Cerebellar cortex (tissue), 1 donor: ENCODE measurements around the gene RBMS1.

Experiments
- DNase-seq: peaks from one replicate; pipeline ENCODE4 v3.0.0-alpha.2; 2015; ENCODE audit warnings: low spot score

Gene RBMS1

DNA sequence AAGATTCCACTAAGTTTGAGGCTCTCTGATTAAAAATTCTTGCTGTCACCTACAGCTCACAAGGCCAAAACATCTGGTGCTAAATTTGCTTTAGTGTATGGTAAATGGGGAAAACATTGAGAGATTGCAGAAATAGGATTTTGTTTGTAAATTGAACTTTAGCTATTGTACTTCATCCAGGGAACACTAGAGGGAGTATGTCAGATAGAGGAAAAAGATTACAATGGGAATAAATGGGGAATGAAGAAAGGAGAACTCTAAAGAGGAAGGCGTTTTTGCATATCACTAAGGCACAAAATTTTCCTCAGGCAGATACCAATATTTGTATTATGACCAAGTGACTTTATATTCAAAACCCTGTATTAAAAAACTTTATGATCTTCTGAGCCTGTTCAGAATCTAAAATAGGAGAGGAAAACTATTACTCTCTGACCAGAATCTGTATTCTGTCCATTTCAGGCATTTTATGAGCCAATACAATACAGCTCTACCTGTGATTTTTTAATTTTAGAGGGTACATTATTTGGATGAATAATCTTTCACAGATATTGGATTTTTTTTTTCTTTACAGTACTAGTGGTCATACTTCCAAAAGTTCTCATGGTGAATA, 241.2 kb downstream of the RBMS1 start:
- peak; percentile 29 for DNase-seq

DNA sequence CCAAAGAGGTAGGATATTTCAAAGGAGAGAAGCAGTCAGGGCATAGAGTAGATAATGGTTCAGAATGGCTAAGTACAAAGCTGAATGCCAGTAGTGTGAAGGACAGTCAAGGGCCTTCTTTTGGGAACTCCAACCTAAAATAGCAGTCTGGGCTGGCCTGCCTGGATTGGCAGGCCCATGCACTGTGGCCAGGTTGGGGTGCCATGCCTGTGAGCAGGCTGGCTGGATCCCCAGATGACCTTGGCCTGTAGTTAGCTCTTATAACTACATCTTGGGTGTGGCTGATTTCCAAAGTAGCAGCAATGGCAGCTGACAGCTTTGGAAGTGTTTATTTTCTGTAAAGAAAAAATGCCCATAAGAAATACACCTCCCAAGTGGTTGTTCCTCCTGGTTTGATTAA, 242.0 kb downstream of the RBMS1 start:
- no peak for DNase-seq

DNA sequence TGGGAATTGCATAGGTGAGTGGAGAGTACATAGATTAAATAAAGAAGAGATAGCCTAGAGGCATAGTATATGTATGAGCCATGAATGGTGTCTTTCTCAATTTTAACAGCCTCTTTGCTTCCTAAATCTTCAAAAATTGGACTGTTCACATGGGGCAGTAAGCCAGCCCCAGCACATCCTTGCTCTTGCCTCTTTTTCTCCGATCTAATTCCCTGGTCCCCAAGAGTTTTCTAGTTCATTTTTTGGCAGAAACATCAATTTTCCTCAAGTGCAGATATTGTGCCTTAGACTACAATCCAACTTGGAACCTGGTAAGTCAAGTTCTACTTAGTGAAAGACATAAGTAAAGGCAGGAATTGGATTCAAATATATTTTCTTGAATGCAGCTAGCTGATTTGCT, 243.7 kb downstream of the RBMS1 start:
- no peak for DNase-seq

DNA sequence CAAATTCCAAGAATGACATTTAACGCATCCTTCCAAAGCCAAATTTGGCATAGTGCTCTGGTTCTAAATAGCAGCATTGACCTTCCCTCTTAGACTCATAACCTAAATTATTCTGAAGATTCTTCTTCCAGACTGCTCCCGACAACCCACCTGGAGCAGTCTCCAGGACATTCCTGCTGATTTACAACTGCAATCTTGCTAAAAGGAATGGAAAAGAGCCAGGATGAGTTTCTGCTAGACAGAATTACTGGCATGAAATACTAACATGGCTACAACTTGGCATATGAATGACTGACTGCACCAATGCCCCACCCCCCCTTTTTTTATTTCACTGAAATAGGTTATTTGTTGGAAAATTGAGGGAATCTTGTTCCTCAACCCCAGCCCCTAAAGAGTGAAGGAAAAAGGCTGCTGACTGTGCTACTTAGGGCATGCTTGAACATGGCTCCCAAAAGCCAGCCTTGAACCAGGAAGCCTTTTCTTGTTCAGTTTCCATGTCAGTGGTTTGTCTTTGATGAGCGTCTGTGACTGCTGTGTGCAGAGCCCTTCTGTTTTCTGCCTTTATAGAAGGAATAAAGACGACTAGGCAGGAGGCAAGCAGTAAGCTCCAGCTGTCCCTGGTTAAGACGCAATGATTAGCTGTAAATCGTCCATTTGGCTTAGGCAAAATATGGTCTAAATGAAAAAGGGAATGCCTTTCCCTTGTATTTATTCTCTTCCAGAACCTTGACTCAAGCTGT, 246.1 kb downstream of the RBMS1 start:
- DNase-seq: peak; percentile 19

DNA sequence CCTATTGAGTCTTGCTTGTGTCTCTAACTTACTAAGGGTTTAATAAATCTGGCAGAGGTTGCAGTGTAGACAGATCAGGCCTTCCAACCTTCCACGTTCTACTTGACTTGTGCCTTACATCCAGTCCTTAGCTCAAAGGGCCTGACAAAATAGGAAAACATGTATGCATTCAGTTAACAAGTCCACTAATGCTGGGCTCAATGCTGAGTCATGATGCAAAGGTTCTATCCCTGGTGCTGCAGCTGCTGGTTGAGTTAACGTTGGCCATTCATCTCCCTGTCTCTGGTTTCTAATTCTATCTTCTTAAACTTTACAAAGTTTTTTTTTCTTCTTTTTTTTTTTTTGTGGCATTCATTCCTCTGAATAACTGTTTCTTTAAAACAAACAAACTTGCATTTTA, 247.3 kb downstream of the RBMS1 start:
- DNase-seq: no peak

DNA sequence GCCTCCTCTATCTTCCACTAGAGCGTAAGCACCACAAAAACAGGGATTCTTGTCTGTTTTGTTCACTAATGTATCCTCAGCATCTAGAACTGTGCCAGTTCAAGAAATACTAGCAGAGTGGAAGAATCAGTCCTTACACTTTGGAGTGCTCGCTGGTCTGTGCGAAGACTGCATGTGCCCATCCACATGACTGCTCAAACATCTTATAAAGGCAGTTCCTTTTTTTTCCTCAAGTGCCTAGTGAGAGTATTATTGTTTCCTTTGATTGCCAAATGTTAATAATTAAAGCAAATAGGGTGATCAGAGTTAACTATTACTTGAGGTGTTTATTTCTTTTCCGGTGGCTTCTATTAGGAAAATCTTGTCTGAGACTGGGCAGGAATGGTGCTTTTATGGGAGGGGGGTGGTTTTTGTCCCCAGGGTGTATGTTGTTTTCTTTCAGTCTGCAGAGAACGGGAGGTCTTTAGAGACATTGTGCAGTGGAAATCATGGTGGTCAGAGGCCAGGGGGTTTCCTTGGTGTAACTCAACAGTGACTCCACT, 247.9 kb downstream of the RBMS1 start:
- no peak for DNase-seq

DNA sequence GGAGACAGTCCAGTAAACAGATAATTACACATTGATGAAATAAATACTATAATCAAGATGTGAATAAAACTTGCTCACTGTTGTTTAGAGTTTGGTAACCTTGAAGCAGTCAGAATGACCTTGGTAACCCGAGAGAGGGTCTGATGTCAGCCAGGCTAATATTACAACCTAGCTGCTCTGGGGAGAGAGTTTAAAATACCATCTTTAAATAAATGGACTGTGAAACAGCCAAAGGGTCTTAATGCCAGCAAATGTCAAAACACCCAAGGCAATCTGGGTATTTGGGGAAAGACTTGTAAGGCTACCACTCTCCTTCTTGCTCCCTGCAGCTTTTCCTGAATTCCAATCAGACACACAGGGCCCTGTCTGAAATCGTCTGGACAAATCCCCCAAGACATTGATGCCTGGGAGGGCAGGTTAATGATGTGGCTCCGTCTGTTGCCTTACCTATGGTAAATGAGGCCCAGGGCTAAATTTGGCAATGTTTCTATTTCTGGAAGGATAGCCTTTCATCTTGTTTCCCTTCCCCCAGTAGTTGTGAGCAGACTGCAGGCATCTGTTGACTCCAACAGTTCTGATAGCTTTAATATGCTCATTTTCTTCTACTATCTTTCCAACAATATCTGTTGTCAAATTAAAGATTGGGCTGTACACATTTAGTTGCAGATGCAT, 250.6 kb downstream of the RBMS1 start:
- DNase-seq: no peak

DNA sequence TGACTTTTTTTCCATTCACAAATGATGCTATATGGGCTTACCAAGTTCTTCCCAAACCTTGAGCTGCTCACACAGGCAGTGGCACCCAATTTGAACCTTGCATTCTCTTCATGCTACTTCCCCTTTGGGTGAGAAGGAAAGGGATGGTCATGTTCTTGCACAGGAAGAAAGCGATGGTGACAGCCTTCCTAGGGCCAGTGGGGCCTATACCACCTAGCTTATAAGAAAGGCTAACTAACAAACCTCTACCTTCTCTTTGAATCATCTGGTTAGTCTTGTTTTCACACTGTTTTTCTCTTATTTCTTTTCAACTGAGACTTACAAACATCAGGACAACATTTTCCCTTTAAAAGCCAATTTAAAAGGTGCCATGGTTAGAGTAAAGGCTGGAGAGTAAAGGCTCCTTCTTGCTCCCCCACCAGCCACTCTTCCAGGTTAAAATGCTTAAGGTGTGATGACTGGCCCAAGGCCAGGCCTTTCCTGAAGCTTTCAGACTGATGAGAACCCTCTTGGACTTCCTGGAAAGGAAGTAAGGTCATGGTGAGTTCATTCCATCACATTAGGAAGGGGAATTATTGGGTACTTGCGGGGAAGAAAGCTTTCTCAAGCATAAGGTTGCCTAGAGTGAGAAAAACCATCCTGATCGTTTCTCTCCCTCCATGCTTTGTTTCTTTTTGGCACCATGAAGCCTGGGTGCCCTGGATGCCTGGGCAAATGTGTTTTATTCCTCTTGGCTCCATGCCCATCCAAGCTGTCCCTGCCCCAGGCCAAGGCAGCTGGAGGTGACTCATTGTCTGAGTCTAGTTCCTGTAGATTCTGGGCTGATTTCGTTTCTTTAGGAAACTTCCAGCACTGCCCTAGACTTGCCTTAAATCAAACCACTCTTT, 252.1 kb downstream of the RBMS1 start:
- no peak for DNase-seq

DNA sequence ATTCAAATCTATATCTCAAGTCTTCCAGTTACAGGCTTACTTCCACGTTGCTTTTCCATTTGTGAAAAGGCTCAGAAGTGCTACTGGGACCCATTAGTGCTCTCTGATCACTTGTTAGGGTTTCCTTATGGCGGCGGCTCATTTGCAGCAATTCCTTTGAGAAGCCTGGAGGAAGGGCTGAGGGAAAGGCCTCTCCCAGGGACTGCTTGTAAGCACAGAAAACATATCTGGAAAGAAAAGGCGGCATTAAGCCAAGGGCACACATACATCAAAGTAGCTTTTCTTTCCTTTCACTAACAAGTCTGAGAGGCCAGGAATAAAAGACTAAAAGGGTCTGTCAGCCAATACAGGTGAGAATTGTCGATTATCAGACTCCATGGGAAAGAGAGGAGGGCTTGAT, 254.2 kb downstream of the RBMS1 start:
- no peak for DNase-seq

DNA sequence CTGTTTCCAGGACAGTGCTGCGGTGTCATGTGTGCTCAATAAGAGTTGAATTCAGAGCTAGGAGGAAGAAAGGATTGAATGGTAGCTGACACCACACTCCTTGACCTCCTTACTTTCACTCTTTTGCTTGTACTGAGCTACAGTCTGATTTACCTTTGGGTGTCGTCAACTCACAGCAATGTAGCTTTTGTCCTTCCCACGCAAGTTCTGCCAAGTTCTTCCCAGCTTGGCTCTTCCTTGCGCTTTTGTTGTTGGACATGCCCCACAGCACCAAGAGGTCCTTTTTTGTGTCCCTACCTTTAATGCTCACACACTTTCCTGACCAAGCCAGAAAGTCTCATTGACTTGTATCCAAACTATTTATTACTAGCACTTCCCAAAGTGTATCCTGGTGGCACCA, 255.2 kb downstream of the RBMS1 start:
- DNase-seq: no peak

DNA sequence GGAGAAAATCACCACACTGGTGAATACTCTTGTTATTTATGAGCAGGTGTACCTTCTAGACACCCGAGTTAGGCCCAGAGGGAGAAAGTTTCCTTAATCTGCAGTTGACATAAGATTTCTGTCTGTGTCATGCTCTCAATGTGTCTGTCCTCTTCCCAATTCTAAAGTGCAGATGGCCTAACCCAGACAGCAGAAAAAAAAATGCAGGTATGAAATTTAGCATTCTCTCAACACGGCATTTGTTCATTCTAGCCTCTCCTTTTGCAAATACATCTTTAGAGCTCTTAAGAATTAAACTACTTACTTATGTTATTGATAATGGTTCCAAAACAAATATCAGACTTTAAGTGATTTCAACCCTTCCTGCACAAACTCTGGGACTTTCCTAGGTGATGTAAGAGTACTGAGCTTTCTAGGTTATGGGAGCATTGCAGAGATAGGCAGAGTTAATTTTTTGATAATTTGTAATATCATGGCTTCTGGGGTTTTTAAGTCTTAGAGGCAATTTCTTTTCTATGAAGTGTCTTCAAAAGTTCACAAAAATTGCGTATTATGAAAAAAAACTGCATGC, 260.6 kb downstream of the RBMS1 start:
- no peak for DNase-seq

DNA sequence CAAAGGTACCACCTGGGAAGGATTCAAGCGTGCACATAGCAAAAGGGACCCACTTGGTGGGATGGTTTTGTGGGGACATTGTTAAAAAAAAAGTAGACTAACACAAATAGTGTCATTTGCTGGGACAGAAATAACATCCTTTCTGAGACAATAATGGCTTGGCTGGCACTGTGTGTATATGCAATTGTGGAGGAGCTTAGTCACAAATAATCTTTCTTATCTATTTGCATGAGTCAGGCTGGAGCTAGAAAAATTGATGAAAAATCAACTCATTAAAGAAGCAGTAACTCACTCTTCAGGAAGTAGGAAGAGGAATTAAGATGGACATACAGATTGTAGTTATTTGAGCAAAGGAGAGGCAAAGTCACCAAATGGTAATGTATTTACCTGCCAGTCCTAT, 264.0 kb downstream of the RBMS1 start:
- no peak for DNase-seq

DNA sequence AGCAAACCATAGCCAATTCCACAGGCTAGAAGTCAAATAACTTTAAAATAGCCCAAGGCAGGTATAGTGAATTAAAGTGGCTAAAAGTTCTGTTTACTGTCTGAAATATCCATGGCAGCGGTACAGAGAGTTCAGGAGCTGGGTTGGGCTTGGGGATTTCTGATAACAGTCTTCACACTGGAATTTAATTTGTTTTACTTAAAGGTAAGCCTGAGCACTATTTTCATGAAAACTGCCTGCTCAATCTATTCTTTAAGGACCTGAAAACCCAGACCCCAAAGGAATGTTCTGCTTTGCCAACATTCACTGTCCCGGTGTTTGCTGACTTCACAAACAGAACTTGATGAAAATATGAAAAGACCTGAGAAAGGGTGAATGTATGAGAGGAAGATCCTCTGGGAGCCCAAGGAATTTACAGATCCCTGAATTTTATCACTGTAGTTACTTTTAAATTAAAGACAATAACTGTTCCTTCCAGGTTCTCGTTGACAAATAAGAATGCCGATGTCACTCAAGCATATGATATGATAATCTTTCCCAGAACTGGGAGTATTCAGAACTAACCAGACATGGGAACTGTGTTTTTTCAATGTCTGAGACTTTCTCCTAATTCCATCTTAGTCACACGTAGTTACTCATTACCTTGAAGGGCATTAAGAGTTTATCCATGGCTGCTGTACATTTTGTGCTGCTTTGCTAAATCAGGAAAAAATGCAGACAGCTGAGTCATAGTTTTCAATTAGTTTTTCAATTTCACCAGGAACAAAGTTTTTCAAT, 265.3 kb downstream of the RBMS1 start:
- DNase-seq: no peak

DNA sequence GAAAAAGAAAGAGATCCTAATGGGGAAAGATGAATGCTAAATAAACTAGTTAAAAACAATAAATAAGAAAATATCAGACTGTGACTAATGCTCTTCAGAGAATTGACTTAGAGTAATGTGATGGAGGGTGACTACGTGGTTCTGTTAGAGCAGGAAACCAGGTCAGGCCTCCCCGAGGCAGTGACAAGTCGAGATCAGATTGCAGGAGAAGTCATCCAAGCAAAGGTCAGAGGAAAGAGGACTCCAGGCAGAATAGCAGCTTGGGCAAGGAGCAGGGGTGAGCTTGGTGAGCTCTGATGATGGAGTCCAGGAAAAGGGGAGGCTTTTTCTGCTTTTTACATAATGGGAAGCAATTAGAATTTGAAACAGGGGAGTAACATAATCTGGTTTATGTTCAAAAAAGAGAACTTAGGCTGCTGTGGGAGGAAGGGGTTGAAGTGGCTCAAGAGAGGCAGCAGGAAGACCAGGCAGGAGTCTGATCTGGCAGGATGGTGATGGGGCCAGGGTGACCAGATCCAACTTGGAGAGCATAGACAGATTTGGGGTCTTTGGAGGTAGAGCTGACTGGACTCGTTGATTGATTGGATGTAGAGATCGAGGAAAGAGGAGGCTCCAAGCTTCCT, 266.2 kb downstream of the RBMS1 start:
- DNase-seq: no peak

DNA sequence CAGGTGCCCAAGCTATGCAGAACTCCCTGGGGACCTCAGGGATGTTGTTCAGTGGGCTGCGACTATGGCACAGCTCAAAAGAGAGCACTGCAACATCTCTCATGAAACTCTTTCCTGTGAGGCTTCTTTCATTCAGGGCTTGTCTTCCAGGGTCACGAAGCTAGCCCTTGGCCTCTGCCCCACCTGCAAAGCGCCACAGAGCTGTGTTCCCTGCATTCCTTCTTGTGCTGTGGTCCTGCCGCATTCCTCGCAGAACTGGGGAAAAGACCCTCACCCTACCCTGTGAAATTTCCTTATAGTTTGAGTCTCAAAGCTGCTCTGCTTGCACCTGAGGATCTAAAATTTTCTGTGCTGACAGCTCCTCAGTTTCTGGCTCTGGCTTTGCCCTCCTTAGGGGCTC, 267.2 kb downstream of the RBMS1 start:
- no peak for DNase-seq

DNA sequence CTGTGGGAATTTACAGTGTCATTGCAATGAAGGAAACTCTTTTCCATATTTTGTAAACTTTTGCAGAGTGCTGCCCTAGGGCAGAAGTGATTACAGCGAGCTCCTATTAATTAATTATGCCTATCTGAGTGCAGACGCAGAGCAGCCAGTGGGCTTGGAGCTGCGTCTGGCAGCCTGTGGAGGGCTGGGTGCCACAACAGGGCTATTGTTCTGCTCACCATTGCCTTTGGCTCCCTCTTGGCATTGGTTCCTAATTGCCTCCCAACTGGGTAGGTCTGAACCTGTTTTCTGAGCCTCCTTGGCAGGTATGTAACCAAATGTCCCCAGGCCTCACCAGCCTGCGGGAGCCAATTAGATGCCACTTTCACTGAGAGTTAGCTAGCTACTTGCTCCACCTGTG, 267.9 kb downstream of the RBMS1 start:
- DNase-seq: no peak

DNA sequence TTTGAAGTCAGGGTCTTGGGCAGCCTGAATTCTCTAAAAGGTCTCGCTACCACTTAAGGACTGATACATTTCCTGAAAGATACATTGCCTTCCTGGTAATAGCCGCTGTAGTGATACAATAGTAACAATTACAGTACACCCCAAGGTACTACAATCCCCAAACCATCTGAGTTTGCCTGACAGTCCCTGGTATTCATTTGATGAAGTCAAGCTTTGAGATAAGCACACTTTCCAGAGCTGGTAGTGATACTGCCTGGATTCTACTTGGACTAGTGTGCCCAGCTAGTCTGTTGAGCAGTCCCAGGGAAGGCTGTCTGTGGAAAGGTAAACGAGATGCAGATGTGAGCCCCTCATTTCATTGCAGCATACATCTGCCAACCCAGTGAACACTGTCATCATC, 269.1 kb downstream of the RBMS1 start:
- no peak for DNase-seq

DNA sequence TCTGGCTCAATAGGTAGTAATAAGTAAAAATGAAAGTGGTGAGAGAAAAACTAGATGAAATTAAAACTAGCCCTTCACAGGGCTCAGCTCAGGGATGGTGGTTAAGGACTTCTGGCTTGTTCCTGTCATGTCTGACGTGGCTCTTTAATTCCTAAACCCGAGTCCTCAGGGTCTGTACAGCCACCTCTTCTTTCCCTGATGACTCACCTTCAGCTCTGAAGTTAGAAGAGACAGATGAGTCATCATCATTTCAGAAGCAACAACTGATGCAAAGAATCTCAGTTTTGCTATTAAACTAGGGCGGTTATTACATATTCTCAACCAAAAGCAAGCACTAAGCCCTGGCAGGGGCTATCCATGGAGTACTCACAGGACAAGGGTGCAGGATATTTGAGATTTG, 269.5 kb downstream of the RBMS1 start:
- no peak for DNase-seq

DNA sequence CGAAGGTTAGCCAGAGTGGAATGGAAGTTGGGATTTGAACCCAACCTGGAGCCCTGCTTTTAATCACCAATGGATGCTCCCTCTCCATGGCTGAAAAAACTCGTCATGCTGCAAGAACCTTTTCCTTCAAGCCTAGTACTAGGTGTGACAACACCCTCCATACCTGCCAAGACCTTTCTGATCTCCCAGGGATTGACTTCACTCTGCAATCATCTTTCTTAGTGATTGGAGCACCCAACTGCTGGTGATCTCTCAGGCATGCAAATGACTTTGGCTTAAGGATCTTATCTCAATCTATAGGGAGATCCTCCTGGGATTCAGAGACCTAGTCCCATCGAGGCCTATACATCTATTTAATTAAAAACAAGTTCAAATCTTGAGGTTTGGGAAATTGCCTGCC, 270.0 kb downstream of the RBMS1 start:
- no peak for DNase-seq

DNA sequence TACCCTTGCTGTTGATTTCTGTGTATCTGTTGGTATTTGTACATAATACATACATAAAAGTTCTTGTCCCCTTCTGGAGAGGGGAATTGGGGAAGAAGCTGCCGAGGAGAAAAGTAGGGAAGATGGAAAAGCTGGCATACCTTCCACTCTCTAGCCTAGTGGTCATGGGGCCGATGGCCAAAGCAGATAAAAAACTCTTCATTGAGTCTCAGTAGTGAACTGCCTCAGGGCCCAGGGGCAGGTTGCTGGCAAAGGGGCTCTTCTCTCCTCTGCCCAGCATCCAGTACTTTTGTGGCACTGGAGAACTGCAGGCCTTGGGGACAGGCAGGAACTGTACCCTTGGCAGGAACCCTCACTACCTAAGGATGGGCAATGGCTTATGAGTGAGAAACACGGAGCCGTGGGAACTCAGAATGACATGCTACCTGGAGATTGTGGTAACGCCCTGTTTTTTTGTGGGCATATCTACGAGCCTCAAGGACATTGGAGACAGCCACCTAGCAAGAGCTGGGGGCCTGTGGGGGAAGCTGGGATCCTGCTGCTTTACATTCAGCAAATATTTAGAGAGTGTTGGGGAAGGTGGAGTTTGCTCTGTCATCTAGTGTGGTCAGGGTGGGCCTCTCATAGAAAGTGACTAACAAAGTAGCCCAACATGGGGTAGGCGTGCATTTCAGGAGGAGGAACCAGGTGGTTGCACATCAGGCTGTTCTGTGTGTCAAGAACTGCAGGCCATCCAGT, 270.9 kb downstream of the RBMS1 start:
- no peak for DNase-seq
